GM15510 (cell line): Measurements from ENCODE around the gene SCRT2.

ENCODE experiments used
- POLR2A ChIP-seq: IDR thresholded peaks from 3 replicates; pipeline ENCODE4 v1.6.1; 2011; ENCODE audit warnings: borderline replicate concordance; ENCODE audit not compliant: insufficient read length; ENCODE audit errors: extremely low read depth

SCRT2 gene

DNA sequence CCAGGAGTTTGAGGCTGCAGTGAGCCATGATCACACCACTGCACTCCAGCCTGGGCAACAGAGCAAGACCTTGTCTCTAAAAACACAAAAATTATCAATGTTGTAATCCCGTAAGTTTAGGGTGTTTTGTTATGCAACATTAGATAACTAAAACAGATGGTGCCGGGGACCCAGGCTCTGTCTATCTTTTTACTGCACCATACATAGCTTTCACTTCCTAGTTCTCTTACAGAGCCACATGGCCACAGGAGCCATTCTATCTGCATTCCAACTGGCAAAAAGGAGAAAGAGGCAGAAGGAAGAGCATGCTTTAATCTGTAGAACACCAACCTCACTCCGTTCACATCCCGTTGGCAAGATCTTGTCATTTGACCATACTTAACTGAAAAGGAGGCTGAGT lies 60.1 kb downstream of the SCRT2 start:
- no peak for TF ChIP-seq POLR2A

DNA sequence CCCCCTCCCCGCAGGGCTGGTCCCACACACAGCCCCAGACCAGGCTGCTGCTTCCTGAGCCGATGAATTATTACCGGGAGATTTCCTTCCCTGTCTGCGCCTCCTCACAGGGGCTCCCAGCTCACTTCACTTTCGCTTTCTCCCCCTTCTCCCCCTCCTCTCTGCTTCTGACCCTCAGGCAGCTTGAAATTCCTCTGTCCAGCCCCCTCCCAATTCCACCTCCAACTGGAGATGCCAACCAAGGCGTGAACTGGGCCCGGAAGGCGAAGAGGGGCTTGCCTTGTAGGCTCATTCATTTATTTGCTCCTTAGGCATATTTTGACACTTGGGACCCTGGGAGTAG lies 63.8 kb downstream of the SCRT2 start:
- no peak for TF ChIP-seq POLR2A
